Mononuclear cell (primary cell): ENCODE results near the gene FXN. TPM values are rescaled to one million over a fixed set of nuclear protein-coding genes. Genes with fewer than 3 reads are reported as not detected.
"Not testable (repeated sequence)": the region's sequence is repeated elsewhere in the genome, so short reads cannot be mapped to it uniquely, and the experiment has no call there.

Experiments
- H3K27me3 ChIP-seq: 2 replicates; pipeline ENCODE4 v1.6.0; 2011; ENCODE audit warnings: low read length, control low read depth; ENCODE audit not compliant: insufficient read depth
- H3K4me1 ChIP-seq: 2 replicates; pipeline ENCODE4 v1.5.1; 2011; ENCODE audit warnings: mild to moderate bottlenecking, low read length, control low read depth; ENCODE audit not compliant: insufficient read depth
- H3K4me3 ChIP-seq: 2 replicates; pipeline ENCODE4 v1.5.1; 2011; ENCODE audit warnings: mild to moderate bottlenecking, low read length, moderate library complexity
- H3K9me3 ChIP-seq: 2 replicates; pipeline ENCODE4 v1.5.1; 2011; ENCODE audit warnings: low read depth, mild to moderate bottlenecking, control low read depth, low read length
- total RNA-seq: library from RNA; depleted of rRNA; stranded (reverse); fragments of >200 nt; gene quantifications from one replicate; pipeline ENCODE4 v1.2.3, GENCODE V29; 2012

Gene FXN
- total RNA-seq, 1 donor = 4.0 TPM

GRCh38 chr9:69093471-69094103, 58.0 kb downstream of the FXN start:
- H3K27me3 ChIP-seq = no peaks in the 10 kb centered on the region
- no peaks in the 10 kb centered on the region for H3K4me1 ChIP-seq
- no peak overlapping the region for H3K4me3 ChIP-seq
- no peaks in the 10 kb centered on the region for H3K9me3 ChIP-seq

DNA sequence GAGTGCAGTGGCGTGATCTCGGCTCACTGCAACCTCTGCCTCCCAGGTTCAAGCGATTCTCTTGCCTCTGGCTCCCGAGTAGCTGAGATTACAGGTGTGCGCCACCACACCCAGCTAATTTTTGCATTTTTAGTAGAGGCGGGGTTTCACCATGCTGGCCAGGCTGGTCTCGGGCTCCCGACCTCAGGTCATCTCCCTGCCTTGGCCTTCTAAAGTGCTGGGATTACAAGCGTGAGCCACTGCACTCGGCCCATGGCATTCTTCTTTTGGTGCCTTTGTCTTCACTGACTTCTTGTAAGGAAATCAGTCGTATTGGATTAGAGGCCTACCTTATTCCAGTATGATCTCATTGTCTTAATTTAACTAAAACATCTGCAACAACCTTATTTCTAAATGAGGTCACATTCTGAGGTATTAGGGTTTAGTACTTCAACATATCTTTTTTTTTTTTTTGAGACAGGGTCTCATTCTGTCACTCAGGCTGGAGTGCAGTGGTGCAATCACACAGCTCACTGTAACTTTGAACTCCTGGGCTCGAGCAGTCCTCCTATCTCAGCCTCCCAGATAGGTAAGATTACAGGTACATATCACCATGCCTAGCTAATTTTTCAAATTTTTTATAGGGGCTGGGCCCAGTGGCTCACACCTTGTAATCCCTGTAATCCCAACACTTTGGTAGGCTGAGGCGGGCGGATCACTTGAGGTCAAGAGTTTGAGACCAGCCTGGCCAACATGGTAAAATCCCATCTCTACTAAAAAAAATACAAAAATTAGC, 59.0 kb downstream of the FXN start:
- not testable (repeated sequence) for H3K4me3 ChIP-seq, H3K4me1 ChIP-seq, H3K9me3 ChIP-seq, H3K27me3 ChIP-seq

DNA sequence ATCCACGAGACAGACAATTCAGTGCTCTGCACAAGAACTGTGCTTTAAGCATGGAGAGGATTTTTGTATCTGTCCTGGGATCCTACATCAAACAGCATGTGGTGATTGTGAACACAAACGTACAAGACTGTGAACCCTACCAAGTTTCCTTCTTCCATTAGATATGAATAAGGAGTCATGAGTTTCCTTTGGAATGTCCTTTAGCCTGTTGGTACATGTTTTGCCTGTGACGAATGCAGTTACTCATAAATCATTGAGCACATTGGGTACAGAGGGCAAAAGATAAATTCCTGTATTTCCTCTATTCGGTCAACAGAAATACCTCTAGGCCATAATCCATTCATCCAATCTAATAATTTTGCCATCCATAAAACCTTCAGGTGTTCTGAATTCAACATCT, 61.5 kb downstream of the FXN start:
- H3K27me3 ChIP-seq = no peaks in the 10 kb centered on the region
- no peaks in the 10 kb centered on the region for H3K9me3 ChIP-seq
- H3K4me1 ChIP-seq = no peaks in the 10 kb centered on the region
- no peak overlapping the region for H3K4me3 ChIP-seq

- Histone ChIP-seq H3K9me3 (no peaks in the 10 kb centered on the region), H3K4me1 (no peaks in the 10 kb centered on the region), H3K4me3 (no peak overlapping the region), H3K27me3 (no peaks in the 10 kb centered on the region)
Measured at GRCh38 chr9:69097923-69098593, 62.5 kb downstream of the FXN start.

- not testable (repeated sequence) for H3K9me3 ChIP-seq, H3K27me3 ChIP-seq, H3K4me1 ChIP-seq, H3K4me3 ChIP-seq
Measured at GRCh38 chr9:69103348-69103996, 67.9 kb downstream of the FXN start.

- Histone ChIP-seq H3K9me3 (no peaks in the 10 kb centered on the region), H3K4me3 (no peak overlapping the region), H3K27me3 (no peaks in the 10 kb centered on the region), H3K4me1 (no peaks in the 10 kb centered on the region)
Measured at GRCh38 chr9:69104830-69105527, 69.4 kb downstream of the FXN start.

DNA sequence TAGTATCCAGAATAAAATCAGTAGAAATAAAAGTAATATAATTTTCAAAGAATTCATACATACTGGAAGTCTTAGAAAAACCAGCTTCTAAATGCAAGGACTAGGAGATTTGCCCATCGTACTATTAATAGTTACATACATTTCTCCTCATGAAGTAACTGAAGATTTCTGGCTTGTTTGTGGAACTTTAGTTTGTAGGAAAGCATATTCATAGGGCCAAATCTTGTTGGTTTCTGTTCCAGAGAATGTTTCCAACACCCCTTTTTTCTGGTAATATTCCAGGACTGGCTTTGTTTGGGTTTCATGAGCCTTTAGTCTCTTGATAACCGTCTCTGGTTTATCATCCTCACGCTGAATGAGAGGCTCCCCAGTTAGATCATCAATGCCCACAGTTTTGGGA, 72.2 kb downstream of the FXN start:
- Histone ChIP-seq H3K9me3 (no peaks in the 10 kb centered on the region), H3K27me3 (no peaks in the 10 kb centered on the region), H3K4me1 (no peaks in the 10 kb centered on the region), H3K4me3 (no peak overlapping the region)

- H3K4me3 ChIP-seq, H3K27me3 ChIP-seq: not testable (repeated sequence)
Measured at GRCh38 chr9:69108706-69109105, 73.2 kb downstream of the FXN start.

DNA sequence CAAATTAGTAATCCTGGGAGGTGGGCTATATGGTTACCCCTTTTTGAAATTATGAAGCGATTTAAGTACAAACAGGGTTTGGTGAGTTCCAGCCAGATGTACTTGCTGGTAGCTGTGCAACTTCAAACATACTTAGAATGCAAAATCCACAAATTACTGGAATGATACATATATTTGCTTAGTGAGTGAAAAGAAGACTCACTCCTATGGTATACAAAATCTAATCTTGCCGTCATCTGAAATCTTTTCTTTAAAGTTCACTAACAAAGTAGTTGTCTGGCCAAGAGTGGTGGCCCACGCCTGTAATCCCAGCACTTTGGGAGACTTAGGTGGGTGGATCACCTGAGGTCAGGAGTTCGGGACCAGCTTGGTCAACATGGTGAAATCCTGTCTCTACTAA, 73.6 kb downstream of the FXN start:
- no peaks in the 10 kb centered on the region for H3K9me3 ChIP-seq
- H3K4me3 ChIP-seq = no peak overlapping the region
- no peaks in the 10 kb centered on the region for H3K27me3 ChIP-seq
- no peaks in the 10 kb centered on the region for H3K4me1 ChIP-seq

More at GRCh38 chr9:69108706-69109105, 73.2 kb downstream of the FXN start:
- H3K4me1 ChIP-seq, H3K9me3 ChIP-seq: not testable (repeated sequence)

- not testable (repeated sequence) for H3K9me3 ChIP-seq
Measured at GRCh38 chr9:69112646-69113045, 77.1 kb downstream of the FXN start.

DNA sequence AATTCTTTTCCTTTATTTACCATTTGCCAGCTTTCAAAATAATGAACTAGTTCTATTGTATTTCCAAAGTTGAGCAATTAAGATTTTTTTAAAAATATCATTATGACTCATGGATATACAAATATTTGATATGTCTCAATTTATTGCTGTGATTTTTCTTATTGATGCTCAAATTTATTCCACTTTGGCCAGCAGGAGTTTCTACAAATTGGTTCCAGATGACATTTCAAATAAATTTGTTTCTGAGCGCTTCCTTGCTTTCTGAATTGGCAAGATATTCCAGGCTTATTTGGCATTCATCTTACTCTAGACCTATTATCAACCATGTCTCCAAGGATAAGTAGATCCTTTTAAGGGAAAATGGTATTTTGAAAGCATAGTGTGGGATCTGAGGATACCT, 80.1 kb downstream of the FXN start:
- H3K4me1 ChIP-seq = peaks cover 3% of the 10 kb centered on the region
- H3K27me3 ChIP-seq = no peaks in the 10 kb centered on the region
- H3K9me3 ChIP-seq = no peaks in the 10 kb centered on the region
- no peak overlapping the region for H3K4me3 ChIP-seq

More at GRCh38 chr9:69112646-69113045, 77.1 kb downstream of the FXN start:
- not testable (repeated sequence) for H3K27me3 ChIP-seq, H3K4me3 ChIP-seq, H3K4me1 ChIP-seq

GRCh38 chr9:69118656-69119055, 83.1 kb downstream of the FXN start:
- Histone ChIP-seq H3K9me3 (no peaks in the 10 kb centered on the region), H3K4me3 (no peak overlapping the region), H3K27me3 (peaks cover 3% of the 10 kb centered on the region), H3K4me1 (peaks cover 17% of the 10 kb centered on the region)

DNA sequence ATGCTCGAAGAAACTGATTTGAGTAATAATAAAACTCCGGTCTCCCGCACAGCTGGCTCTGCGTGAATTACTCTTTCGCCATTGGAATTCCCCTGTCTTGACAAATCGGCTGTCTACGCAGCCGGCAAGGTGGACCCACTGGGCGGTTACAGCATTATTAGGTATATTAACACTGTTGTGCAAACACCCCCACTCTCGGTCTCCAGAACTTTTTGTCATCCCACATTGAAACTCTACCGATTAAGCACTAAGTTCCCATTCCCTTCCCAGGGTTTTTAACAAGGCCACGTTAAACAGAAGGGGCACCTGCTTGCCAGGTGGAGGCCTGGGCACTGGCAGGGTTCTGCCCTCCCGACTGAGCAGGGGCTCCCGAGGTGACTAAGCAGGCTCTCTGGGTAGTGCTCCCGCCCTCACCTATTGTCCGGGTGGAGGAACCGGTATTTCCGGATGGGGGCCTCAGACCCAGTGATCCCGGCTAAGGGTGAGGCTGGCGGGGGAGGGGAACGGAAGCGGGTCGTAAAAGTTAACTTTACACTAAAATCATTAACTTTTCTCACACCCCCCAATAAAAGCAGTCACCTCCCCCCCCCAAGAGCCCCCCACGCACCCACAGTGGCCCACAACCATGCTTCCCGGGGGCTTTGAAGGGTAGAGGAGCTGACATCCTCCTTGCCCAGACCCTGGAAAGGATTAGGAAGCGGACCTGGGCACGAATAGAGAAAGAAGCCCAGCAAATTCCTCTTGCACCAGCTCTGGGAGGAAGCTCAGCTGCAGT, 85.0 kb downstream of the FXN start:
- Histone ChIP-seq H3K4me1 (peaks cover 17% of the 10 kb centered on the region), H3K27me3 (peaks cover 3% of the 10 kb centered on the region), H3K4me3 (peak overlapping the region; percentile 12), H3K9me3 (no peaks in the 10 kb centered on the region)
